Tibial artery (tissue), 4 donors: Measurements from ENCODE around the gene LCLAT1.

Experiments
- DNase-seq, 2 donors: peaks; one replicate each; pipeline ENCODE4 v3.0.0-alpha.2; 2019
- H3K27ac ChIP-seq, 2 donors: fragments of 200-600 bp; sonication (generic) in 1 of 2; 1 replicate in 1 of 2; 2 replicates in 1 of 2; pipeline ENCODE4 v1.5.1; 2018 to 2019; ENCODE audit warnings: mild to moderate bottlenecking in 1 of 2
- H3K27me3 ChIP-seq, 2 donors: fragments of 200-600 bp; sonication (generic) in 1 of 2; one replicate each; pipeline versions ENCODE4 v1.5.1 to v1.6.0; 2016 to 2019
- H3K36me3 ChIP-seq, 3 donors: fragments of 200-600 bp; sonication (generic) in 2 of 3; one replicate each; pipeline ENCODE4 v1.5.1; 2016 to 2019; ENCODE audit warnings: mild to moderate bottlenecking in 2 of 3
- H3K4me1 ChIP-seq, 4 donors: fragments of 200-600 bp; sonication (generic) in 2 of 4; 1 replicate in 3 of 4; 2 replicates in 1 of 4; pipeline ENCODE4 v1.5.1; 2016 to 2019
- H3K4me3 ChIP-seq, 2 donors: fragments of 200-600 bp; sonication (generic) in 1 of 2; 1 replicate in 1 of 2; 2 replicates in 1 of 2; pipeline ENCODE4 v1.5.1; 2018 to 2019; ENCODE audit warnings: mild to moderate bottlenecking in 2 of 2
- H3K9me3 ChIP-seq, 3 donors: fragments of 200-600 bp; sonication (generic) in 1 of 3; one replicate each; pipeline ENCODE4 v1.5.1; 2016 to 2019
- intact Hi-C: fragments of 100-400 bp; cut with DNase I; formaldehyde crosslinking; loops from one replicate; pipeline ENCODE4 v1.15.0; 2023; ENCODE audit warnings: low total_unique reads
- TF ChIP-seq, protein P1 (sequence below), 2 experiments: fragments of 200-600 bp in 1 of 2; fragments of 450-650 bp in 1 of 2; IDR thresholded peaks; one replicate each; pipeline ENCODE4 v1.5.1; 2017 to 2019; ENCODE audit warnings: antibody characterized with exemption in 2 of 2, mild to moderate bottlenecking in 1 of 2, moderate library complexity in 1 of 2

LCLAT1 gene

DNA sequence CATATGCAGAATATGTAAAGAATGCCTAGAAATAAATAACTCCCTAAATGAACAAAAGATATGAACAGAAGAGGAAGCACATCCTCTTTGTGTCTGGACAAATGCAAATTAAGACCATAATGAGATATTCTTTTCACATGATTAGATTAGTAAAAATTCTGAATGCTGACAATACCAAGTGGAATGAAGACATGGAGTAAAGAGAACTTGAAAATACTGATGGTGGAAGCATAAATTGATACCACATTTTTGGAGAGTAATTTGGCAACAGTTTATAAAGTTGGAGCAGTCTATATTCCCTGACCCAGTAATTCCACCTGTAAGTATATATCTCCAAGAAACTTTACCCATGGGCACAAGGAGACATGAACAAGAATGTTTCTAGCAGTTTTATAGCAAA, 230.2 kb downstream of the LCLAT1 start:
- intact Hi-C loops, result no loop called here
- no peaks in the 10 kb centered on the region for H3K4me1 ChIP-seq
- no peaks in the 10 kb centered on the region for H3K36me3 ChIP-seq
- TF ChIP-seq, protein P1, sequence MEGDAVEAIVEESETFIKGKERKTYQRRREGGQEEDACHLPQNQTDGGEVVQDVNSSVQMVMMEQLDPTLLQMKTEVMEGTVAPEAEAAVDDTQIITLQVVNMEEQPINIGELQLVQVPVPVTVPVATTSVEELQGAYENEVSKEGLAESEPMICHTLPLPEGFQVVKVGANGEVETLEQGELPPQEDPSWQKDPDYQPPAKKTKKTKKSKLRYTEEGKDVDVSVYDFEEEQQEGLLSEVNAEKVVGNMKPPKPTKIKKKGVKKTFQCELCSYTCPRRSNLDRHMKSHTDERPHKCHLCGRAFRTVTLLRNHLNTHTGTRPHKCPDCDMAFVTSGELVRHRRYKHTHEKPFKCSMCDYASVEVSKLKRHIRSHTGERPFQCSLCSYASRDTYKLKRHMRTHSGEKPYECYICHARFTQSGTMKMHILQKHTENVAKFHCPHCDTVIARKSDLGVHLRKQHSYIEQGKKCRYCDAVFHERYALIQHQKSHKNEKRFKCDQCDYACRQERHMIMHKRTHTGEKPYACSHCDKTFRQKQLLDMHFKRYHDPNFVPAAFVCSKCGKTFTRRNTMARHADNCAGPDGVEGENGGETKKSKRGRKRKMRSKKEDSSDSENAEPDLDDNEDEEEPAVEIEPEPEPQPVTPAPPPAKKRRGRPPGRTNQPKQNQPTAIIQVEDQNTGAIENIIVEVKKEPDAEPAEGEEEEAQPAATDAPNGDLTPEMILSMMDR (IDR thresholded peaks at IDR 0.05), result no peak
- H3K27ac ChIP-seq, result no peak overlapping the region
- DNase-seq, result no peak
- no peak overlapping the region for H3K4me3 ChIP-seq
- no peaks in the 10 kb centered on the region for H3K27me3 ChIP-seq
- H3K9me3 ChIP-seq, result no peaks in the 10 kb centered on the region

DNA sequence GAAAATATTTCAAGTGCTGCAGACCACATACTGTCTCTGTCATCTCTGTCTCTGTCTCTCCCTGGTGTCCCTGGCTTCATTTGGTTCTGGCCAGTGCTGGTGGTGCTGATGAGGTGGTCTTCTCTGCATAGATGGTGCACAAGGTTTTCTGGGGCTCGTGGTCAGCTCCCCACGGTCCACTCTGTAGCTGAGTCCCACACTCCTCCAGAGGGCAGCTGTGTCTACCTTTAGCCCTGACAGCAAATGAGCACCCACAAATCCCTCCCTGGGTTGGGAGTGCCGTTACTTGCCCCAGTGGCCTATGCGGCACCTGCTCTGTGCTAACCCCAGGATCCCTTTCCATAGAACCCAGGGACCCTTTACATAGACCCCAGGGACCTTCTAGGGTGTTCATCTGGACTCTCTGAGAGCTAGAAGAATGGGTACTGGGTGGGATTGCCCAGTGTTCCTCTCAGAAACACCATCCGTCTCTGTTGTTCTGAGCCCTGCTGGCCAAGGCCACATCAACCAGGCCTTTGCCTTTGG, 230.9 kb downstream of the LCLAT1 start:
- Histone ChIP-seq H3K4me1 (no peaks in the 10 kb centered on the region), H3K4me3 (no peak overlapping the region), H3K27ac (no peak overlapping the region), H3K9me3 (no peaks in the 10 kb centered on the region), H3K27me3 (no peaks in the 10 kb centered on the region), H3K36me3 (no peaks in the 10 kb centered on the region)
- intact Hi-C loops, result no loop called here
- TF ChIP-seq, protein P1 (IDR thresholded peaks at IDR 0.05), result no peak
- DNase-seq, result peak in 1 of 2 donors; percentile 32

DNA sequence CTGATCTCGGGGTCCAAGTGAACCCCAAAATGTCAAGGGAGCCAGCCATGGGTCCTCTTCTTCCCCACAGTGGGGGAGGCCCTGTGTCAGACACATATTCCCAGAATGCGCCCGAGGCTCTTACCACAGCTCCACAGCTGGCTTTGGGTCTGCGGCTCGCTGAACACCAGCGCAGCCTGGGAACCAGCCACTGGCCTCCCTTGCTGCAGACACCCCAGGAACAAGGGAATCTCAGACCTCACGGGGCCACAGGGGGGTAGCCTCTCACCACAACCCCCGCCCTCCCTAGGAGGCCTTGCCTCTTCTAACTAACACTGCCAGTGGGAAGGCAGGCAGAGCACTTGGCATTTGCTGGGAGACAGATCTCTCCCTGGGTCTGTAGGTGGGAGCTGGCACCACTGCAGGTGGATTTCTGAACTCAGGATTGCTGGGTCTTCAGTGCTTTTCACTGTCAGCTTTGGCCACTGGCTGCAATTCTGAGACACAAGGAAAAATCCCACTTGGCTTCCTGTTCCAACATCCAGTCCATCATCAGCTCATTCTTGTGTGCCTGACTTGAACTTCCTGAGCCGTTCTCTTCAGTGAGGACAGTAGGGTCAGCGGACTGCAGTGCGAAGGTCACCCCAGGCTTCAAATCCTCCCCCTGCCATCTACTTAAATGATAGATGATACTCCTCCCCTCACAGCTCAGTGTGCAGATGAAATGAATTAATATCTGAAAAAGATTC, 231.5 kb downstream of the LCLAT1 start:
- Histone ChIP-seq H3K36me3 (no peaks in the 10 kb centered on the region), H3K4me3 (no peak overlapping the region), H3K9me3 (no peaks in the 10 kb centered on the region), H3K4me1 (no peaks in the 10 kb centered on the region), H3K27ac (no peak overlapping the region), H3K27me3 (no peaks in the 10 kb centered on the region)
- intact Hi-C loops, result no loop called here
- no peak for DNase-seq
- TF ChIP-seq, protein P1 (IDR thresholded peaks at IDR 0.05), result no peak

DNA sequence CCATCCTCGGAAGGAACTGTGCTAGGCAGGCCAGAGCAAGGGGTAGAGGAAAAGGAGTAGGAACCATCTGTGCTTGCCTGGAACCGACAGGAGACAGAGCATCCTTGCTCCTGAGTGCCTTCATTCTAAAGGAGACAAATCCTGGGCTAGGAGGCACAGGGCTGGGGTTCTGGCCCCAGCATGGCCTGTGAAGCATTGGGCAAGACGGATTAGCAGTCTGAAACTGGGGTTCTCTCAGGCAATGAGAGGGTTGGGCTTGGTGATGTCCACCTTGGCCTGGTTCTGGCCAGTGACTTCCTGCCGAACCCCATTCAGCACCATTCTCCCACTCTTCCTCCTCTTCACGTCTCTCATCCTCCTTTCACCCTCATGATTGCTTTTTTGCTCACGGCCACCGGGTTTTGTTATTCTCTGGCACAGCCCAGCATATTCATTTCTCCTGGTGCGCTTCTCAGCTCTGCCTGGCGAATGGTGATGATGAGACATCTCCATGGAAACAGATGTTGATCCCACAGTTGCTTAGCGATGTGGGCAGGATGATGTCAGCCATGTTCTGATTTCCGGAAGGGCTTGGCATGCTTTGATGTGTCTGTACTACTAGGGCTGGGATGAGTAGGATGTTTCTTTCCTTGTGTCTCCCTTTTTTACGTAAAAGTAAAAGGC, 232.5 kb downstream of the LCLAT1 start:
- Histone ChIP-seq H3K4me1 (no peaks in the 10 kb centered on the region), H3K36me3 (no peaks in the 10 kb centered on the region), H3K4me3 (no peak overlapping the region), H3K9me3 (no peaks in the 10 kb centered on the region), H3K27ac (no peak overlapping the region), H3K27me3 (no peaks in the 10 kb centered on the region)
- TF ChIP-seq, protein P1 (IDR thresholded peaks at IDR 0.05), result no peak
- DNase-seq, result peak in 1 of 2 donors; percentile 54
- intact Hi-C loops, result loop anchor here (10.0 kb wide), 1 partner anchor 175 kb away; no protein-coding TSS in a partner anchor

DNA sequence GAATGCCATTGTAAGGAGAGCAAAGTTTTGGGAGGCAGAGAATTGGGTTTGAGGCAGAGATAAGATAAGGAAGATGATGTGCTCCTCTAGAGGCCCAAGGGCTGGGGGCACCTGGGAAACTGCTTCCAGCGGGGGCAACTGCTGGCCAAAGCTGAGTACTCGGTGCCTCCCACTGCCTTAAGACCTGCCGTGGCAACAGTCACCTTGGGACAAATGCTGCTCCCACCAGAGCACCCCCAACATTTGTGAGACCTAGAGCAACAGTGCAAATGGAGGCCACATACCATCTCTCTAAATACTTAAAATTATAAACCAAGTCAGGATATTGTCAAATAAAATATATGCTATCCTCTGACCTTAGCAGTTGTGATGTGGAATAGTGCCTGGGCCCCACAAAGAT, 233.1 kb downstream of the LCLAT1 start:
- Histone ChIP-seq H3K36me3 (no peaks in the 10 kb centered on the region), H3K4me3 (no peak overlapping the region), H3K27ac (no peak overlapping the region), H3K9me3 (no peaks in the 10 kb centered on the region), H3K27me3 (no peaks in the 10 kb centered on the region), H3K4me1 (no peaks in the 10 kb centered on the region)
- intact Hi-C loops, result loop anchor here (10.0 kb wide), 1 partner anchor 175 kb away; no protein-coding TSS in a partner anchor
- DNase-seq, result no peak
- TF ChIP-seq, protein P1 (IDR thresholded peaks at IDR 0.05), result no peak
